GM19452 (cell line): ENCODE results near the gene GTF2H4.
"Not testable (repeated sequence)": the region's sequence is repeated elsewhere in the genome, so short reads cannot be mapped to it uniquely, and the experiment has no call there.

Experiments used
- ATAC-seq: cut with Tn5 transposase; IDR thresholded peaks from one replicate; pipeline ENCODE4 v1.9.1; 2021; ENCODE audit not compliant: unreplicated experiment

The GTF2H4 gene

DNA sequence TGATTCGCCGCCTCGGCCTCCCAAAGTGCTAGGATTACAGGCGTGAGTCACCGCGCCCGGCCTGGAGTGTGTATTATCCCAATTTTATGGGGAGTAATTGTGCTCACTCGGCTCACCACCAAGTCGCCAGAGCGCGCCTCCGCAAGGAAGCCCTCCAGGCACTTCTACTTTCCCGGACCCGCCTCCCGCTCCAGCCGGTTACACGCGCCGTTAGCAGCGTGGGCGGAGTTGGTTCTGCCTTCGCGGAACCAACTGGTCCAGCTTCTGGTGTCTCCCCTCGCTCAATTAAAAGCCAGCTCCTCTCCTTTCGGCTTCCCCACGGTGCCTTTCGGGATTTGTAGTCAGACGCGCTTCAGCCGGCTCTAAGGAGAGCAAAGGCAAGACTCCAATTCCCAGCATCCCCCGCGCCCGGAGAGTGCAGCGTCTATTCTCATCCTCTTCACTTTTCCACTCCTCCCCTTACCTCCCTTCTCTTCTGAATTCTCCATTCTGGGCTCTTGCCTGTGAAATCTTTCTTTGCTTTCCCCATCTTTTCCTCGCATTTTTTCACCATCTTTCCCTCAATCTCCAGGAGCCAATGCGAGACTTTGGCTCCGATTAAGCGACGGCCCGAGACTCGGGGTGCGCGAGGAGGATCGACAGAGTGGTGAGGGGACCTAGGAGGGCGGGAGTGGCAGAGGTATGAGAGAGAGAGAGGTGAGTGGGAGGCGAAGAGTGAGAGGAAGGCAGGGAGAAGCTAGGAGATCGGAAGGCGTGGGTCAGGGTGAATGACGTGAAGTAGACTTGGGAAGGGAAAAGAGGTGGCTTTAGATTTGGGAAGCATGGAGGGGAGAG is at the start of gene GTF2H4:
TSS of gene GTF2H4 (plus strand) at position 450 of the 834 bp plus-strand sequence.
- ATAC-seq, result peak; percentile 94

DNA sequence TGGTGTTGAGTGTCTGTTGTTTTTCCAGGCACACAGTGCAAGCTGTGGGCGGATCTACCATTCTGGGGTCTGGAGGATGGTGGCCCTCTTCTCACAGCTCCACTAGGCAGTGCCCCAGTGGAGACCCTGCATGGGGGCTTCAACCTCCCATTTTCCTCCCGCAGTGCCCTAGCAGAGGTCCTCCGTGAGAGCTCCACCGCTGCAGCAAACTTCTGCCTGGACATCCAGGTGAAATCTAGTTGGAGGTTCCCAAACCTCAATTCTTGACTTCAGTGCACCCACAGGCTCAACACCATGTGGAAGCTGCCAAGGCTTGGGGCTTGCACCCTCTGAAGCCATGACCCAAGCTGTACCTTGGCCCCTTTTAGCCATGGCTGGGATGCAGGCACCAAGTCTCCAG is 48.3 kb upstream of the GTF2H4 start:
- not testable (repeated sequence) for ATAC-seq

GRCh38 chr6:30861257-30862048 is 46.6 kb upstream of the GTF2H4 start:
- ATAC-seq, result no peak

DNA sequence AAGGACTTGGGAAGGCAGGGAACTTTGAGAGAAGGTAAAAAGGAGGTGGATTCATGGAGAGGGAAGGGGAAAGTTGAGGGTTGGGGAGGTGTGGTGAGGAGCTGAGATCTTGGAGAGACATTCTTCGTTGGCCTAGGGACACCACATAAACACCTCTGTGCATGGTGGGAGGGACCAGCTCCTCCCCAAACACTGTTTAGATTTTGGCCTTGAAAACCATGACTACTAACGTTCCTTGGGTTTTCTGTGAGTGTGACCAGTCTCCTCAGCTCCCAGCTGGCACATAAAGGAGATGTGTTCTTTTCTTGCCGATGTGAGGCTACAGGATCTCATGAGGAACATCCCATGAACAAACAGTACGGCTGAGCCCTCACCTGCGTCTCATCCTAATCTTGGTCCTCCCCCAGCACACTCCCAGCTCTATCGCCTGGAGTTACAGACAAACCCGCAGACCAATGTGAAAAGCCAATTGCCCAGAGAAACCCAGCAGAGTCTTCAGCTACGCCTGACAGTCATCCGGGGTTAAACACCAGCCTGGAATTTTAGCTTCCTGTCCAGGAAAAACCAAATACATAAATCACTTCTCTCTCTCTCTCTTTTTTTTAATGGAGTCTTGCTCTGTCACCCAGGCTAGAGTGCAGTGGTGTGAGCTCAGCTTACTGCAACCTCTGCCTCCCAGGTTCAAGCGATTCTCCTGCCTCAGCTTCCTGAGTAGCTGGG is 45.7 kb upstream of the GTF2H4 start:
- ATAC-seq, result no peak

DNA sequence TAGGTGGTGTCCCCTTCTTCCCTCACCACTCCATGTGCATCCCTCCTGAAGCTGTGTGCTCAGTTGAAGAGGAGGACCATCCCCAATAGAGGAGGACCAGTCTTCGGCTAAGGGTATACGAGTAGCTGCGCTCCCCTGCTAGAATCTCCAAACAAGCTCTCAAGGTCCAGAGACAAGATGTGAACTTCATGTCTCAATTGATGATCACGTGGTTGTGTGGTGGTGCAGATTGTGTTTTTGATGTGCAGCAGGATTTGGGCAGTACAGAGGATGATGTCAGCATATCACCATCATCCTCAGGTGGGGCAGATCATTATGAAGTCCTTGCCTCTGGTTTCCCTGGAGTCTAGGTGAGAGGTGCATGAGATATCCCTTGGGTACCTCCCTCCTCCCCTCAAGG is 43.7 kb upstream of the GTF2H4 start:
- ATAC-seq, result no peak

DNA sequence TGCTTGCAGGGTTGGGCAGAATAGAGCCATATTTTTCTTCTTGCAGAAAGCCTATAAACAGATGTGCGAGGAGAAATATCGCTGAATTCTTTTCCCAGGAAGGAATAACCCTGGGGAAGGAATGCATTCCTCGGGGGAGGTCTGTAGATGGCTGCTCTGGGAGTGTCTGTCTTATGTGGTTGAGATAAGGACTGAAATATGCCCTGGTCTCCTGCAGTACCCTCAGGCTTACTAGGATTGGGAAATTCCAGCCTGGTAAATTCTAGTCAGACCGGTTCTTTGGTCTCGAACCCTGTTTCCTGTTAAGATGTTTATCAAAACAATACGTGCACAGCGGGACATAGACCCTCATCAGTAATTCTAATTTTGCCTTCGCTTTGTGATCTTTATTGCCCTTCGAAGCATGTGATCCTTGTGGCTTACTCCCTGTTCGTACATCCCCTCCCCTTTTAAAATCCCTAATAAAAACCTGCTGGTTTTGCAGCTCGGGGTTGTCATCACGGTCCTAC is 38.7 kb upstream of the GTF2H4 start:
- not testable (repeated sequence) for ATAC-seq

DNA sequence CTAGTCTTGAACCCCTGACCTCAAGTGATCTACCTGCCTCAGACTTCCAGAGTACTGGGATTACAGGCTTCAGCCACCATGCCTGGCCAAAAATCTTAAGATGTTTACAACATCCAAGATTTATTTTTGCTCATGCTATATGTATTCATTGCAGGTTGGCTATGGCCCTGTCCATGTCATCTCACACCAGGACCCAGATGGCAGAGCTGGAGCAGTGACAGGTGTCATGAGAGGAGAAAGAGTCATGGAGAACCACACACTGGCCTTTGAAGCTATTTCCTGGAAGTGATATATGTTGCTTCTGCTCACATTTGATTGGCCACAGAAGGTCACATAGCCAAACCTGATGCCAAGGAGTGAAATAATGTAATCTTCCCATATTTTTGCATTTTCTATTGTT is 37.5 kb upstream of the GTF2H4 start:
- no peak for ATAC-seq

- no peak for ATAC-seq
Observed at GRCh38 chr6:30871592-30872183, 36.3 kb upstream of the GTF2H4 start.

- ATAC-seq, result no peak
Observed at GRCh38 chr6:30873137-30873640, 34.8 kb upstream of the GTF2H4 start.

GRCh38 chr6:30873795-30874194 is 34.2 kb upstream of the GTF2H4 start:
- not testable (repeated sequence) for ATAC-seq

GRCh38 chr6:30875244-30876038 is 32.6 kb upstream of the GTF2H4 start:
- ATAC-seq, result no peak

GRCh38 chr6:30876039-30876730 is 31.8 kb upstream of the GTF2H4 start:
- ATAC-seq, result no peak

- ATAC-seq, result no peak
Observed at GRCh38 chr6:30877419-30878262, 30.4 kb upstream of the GTF2H4 start.

DNA sequence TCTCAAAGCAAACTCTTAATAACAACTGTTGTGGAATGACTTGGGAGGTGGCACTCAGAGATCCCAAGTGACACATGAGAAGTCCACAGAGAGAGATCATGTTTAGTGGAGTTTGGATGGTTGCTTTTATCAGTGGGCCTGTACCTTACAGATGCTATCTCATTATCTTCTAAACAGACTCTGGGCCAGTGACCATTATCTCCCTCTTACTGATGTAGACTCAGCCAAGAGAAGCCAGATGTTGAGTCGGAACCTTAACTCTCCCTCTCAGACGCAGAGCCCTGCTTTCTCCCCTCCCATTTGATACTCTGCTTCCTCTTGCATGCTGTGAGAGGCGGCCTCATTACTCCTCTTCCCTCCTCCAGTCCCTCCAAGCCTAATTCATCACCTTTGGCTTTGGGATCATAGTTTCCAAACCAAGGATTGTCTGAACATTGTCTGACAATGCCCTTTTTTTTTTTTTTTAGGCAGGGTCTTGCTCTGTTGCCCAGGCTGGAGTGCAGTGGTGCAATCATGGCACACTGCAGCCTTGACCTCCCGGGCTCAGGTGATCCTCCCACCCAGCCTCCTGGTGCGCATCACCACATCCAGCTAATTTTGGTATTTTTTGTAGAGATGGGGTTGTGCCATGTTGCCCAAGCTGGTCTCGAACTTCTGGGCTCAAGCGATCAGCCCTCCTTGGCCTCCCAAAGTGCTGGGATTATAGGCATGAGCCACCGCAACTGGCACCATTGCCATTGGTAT is 28.2 kb upstream of the GTF2H4 start:
- ATAC-seq, result no peak

DNA sequence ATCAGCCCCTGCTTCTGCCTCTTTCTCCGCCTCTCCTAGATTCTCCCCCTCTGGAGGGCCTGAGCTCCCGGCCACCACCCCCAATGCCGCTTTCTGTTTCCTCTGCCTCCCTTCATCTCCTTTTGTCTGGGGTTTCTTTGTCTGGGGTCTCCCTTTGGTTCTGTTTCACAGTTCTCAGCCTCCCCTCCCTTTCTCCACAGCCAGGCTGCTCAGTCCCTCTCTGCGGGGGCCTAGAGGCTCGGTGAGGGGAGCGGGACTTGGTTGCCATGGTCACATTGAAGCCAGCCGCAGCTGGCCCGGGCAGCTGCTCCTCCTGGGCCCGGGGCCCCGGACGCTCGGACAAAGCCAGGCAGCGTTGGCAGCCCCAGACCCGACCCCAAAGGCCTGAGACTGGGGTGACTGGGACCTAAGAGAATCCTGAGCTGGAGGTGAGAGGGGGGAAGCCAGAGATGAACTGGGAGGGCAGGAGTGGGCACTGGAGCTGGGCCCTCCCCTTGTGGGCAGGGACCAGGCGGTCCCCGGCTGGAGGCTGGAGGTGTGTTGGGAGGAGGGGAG is 27.2 kb upstream of the GTF2H4 start:
- ATAC-seq, result no peak

- no peak for ATAC-seq
Observed at GRCh38 chr6:30881392-30882203, 26.4 kb upstream of the GTF2H4 start.
